Measurements from ENCODE around the gene IRF5. TPM values are rescaled to one million over a fixed set of nuclear protein-coding genes. Genes with fewer than 3 reads are reported as not detected.

Gene IRF5
- total RNA-seq, 1 experiment from 2014 or later, result 16.5 TPM

DNA sequence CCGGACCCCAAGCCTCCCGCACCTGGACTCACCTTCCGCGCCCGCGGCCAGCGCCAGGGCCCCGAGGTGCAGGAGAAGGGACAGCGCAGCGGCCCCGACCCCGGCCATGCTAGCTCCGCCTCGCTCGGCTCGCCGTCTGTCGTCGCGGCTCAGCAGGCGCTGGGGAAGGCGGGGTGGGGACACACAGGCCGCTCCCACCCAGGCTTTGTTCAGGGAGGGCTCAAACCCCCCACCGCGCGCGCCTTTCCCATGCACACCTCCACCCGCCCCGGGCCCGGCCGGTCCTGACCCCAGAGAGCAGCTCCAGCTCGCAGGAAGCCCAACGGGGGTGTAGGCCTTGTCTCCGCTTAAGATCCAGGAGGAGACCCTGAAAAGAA lies 27.2 kb upstream of the IRF5 start, which contains the start of gene KCP:
Gene KCP (minus strand): TSS at position 141 of the 377 bp plus-strand sequence. CDS start 33 bp downstream, at position 108.
- no peak within 1 kb of the TSS for H3K4me3 ChIP-seq (replicated peaks in 1 of 2; ENCODE audit: low read depth in 1 of 2, low read length in 2 of 2)
- no peak for ATAC-seq
- BruUV-seq (replicated peaks), result no TSS peak

More for the DNA sequence above, 27.2 kb upstream of the IRF5 start, which contains the start of gene KCP:
- no peaks in the 10 kb centered on the region for H3K9me2 ChIP-seq (ENCODE audit: insufficient read depth)
- H4K20me1 ChIP-seq (ENCODE audit: insufficient read depth), result no peaks in the 10 kb centered on the region
- H3K36me3 ChIP-seq (ENCODE audit: control insufficient read depth in 1 of 2, insufficient read depth in 2 of 2, low read length in 2 of 2), result no peaks in the 10 kb centered on the region
- no peak within 1 kb of the TSS for H2AFZ ChIP-seq (ENCODE audit: low read depth, low read length, poor library complexity, severe bottlenecking)
- no peak within 1 kb of the TSS for H3K4me2 ChIP-seq (ENCODE audit: low read length)
- H3K79me2 ChIP-seq (ENCODE audit: insufficient read depth, low read length), result no peaks in the 10 kb centered on the region
- H3K9ac ChIP-seq (ENCODE audit: low read length), result no peak within 1 kb of the TSS
- ChIA-PET RAD21 (ENCODE audit: low non-redundant PET in 1 of 2, low total read pairs in 2 of 2, uncharacterized antibody in 2 of 2, unreplicated experiment in 2 of 2) (no interaction called here), POLR2A (no interaction called here), CTCF (no interaction called here)
- TF ChIP-seq POLR2AphosphoS5 (IDR thresholded peaks at IDR 0.05; ENCODE audit: low read depth, low read length) (no peak), SRF (IDR thresholded peaks at IDR 0.05; ENCODE audit: low read depth) (no peak), JUND (IDR thresholded peaks at IDR 0.05) (no peak), YY1 (IDR thresholded peaks at IDR 0.05; ENCODE audit: extremely low read depth, insufficient replicate concordance, low read depth, low read length) (no peak), ZFX (IDR thresholded peaks at IDR 0.05) (no peak), ZNF274 (IDR thresholded peaks at IDR 0.05; ENCODE audit: low read depth, low read length) (no peak), EGR1 (IDR thresholded peaks at IDR 0.05; ENCODE audit: low read depth) (no peak), CTCF (IDR thresholded peaks at IDR 0.05 in 2 of 3, conservative IDR thresholded peaks at IDR 0.05 in 1 of 3; ENCODE audit: borderline replicate concordance in 1 of 3, insufficient read depth in 1 of 3, low read depth in 2 of 3, low read length in 2 of 3) (no peak), POLR2A (IDR thresholded peaks at IDR 0.05; ENCODE audit: borderline replicate concordance, extremely low read depth, insufficient read depth, insufficient read length) (no peak), RAD21 (IDR thresholded peaks at IDR 0.05; ENCODE audit: low read depth) (no peak), EZH2phosphoT487 (IDR thresholded peaks at IDR 0.05; ENCODE audit: borderline replicate concordance) (no peak), ATF3 (IDR thresholded peaks at IDR 0.05) (no peak), CBX3 (IDR thresholded peaks at IDR 0.05; ENCODE audit: low read depth) (no peak), TCF7L2 (IDR thresholded peaks at IDR 0.05; ENCODE audit: borderline replicate concordance, extremely low read depth, insufficient read depth, insufficient read length) (no peak), SIN3A (IDR thresholded peaks at IDR 0.05; ENCODE audit: low read depth) (no peak), EZH2 (IDR thresholded peaks at IDR 0.05) (no peak), CEBPB (IDR thresholded peaks at IDR 0.05; ENCODE audit: low read depth) (no peak)
- TF ChIP-seq, protein P1, sequence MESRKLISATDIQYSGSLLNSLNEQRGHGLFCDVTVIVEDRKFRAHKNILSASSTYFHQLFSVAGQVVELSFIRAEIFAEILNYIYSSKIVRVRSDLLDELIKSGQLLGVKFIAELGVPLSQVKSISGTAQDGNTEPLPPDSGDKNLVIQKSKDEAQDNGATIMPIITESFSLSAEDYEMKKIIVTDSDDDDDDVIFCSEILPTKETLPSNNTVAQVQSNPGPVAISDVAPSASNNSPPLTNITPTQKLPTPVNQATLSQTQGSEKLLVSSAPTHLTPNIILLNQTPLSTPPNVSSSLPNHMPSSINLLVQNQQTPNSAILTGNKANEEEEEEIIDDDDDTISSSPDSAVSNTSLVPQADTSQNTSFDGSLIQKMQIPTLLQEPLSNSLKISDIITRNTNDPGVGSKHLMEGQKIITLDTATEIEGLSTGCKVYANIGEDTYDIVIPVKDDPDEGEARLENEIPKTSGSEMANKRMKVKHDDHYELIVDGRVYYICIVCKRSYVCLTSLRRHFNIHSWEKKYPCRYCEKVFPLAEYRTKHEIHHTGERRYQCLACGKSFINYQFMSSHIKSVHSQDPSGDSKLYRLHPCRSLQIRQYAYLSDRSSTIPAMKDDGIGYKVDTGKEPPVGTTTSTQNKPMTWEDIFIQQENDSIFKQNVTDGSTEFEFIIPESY (IDR thresholded peaks at IDR 0.05; ENCODE audit: extremely low read depth, insufficient replicate concordance, low read length), result no peak
- H3K27ac ChIP-seq (ENCODE audit: low read depth, low read length), result no peak within 1 kb of the TSS
- DNase-seq (ENCODE audit: low read depth, low spot score), result no peak
- H3K9me3 ChIP-seq (ENCODE audit: control insufficient read depth in 1 of 2, insufficient read depth in 1 of 2, low read depth in 1 of 2, low read length in 2 of 2), result no peaks in the 10 kb centered on the region
- H3K4me1 ChIP-seq (ENCODE audit: control insufficient read depth in 1 of 2, insufficient read depth in 2 of 2, low read length in 2 of 2), result peaks cover 0 to 5% of the 10 kb centered on the region in 2 experiments; a peak in 1 of 4 replicates
- intact Hi-C loops (cut with micrococcal nuclease), result no loop called here
- H3K27me3 ChIP-seq (ENCODE audit: insufficient read depth, low read length), result no peaks in the 10 kb centered on the region

Data from HCT116 (cell line).